Naive thymus-derived CD4-positive, alpha-beta T cell (primary cell): Measurements from ENCODE around the gene PAQR5. TPM values are rescaled to one million over a fixed set of nuclear protein-coding genes. Genes with fewer than 3 reads are reported as not detected.

Experiments used
- ATAC-seq: fragments of 150-1000 bp; cut with Tn5 transposase; 2 replicates; pipeline ENCODE4 v1.10.0; 2021; ENCODE audit warnings: mild to moderate bottlenecking, moderate library complexity
- CTCF ChIA-PET: fragments of 350-600 bp; sonication (Branson Sonifier 250); formaldehyde crosslinking; loops from one replicate; lab custom pipeline; 2021; ENCODE audit warnings: antibody characterized with exemption; lab: Charles Lee
- POLR2A ChIA-PET: fragments of 350-600 bp; sonication (Branson Sonifier 250); formaldehyde crosslinking; loops from one replicate; lab custom pipeline; 2021; ENCODE audit warnings: antibody characterized with exemption, inconsistent platforms; lab: Charles Lee
- DNase-seq, 9 donors: peaks; one replicate each; pipeline versions ENCODE4 v3.0.0 to v3.0.0-alpha.2; 2020 to 2022; ENCODE audit warnings: mixed read lengths in 1 of 9
- H3K27ac ChIP-seq: one replicate; pipeline ENCODE4 v1.7.0; 2013; ENCODE audit warnings: mild to moderate bottlenecking, low read depth, low read length, moderate library complexity
- H3K27me3 ChIP-seq, 2 donors: one replicate each; pipeline ENCODE4 v1.7.0; 2013; ENCODE audit warnings: low read length in 2 of 2, mild to moderate bottlenecking in 2 of 2, moderate library complexity in 2 of 2; ENCODE audit not compliant: control insufficient read depth in 2 of 2, insufficient read depth in 2 of 2
- H3K36me3 ChIP-seq, 3 experiments: 1 replicate in 2 of 3; 2 replicates in 1 of 3; pipeline ENCODE4 v1.7.0; 2013; ENCODE audit warnings: low read length in 3 of 3, mild to moderate bottlenecking in 3 of 3, moderate library complexity in 1 of 3; ENCODE audit not compliant: insufficient read depth in 3 of 3, control insufficient read depth in 2 of 3
- H3K4me1 ChIP-seq, 2 donors: one replicate each; pipeline ENCODE4 v1.7.0; 2013; ENCODE audit warnings: low read length in 2 of 2, mild to moderate bottlenecking in 2 of 2, moderate library complexity in 1 of 2; ENCODE audit not compliant: control insufficient read depth in 2 of 2, insufficient read depth in 2 of 2
- H3K4me3 ChIP-seq: 2 replicates; pipeline ENCODE4 v1.7.0; 2013; ENCODE audit warnings: mild to moderate bottlenecking, low read length
- H3K9me3 ChIP-seq, 3 experiments: 1 replicate in 2 of 3; 2 replicates in 1 of 3; pipeline ENCODE4 v1.7.0; 2013; ENCODE audit warnings: low read length in 3 of 3; ENCODE audit not compliant: control insufficient read depth in 2 of 3
- H3K27ac Mint-ChIP-seq, 9 donors: one replicate each; pipeline ENCODE4 v1.8.0; 2020 to 2022; ENCODE audit warnings: mixed read lengths in 9 of 9, mild to moderate bottlenecking in 8 of 9, moderate library complexity in 5 of 9, inconsistent platforms in 2 of 9
- H3K27me3 Mint-ChIP-seq, 5 donors: one replicate each; pipeline ENCODE4 v1.8.0; 2021 to 2022; ENCODE audit warnings: mixed read lengths in 5 of 5, mild to moderate bottlenecking in 1 of 5
- H3K36me3 Mint-ChIP-seq, 5 donors: one replicate each; pipeline ENCODE4 v1.8.0; 2020 to 2022; ENCODE audit warnings: mixed read lengths in 5 of 5, mild to moderate bottlenecking in 3 of 5, inconsistent platforms in 1 of 5
- H3K4me1 Mint-ChIP-seq, 7 donors: one replicate each; pipeline ENCODE4 v1.8.0; 2020 to 2022; ENCODE audit warnings: mixed read lengths in 7 of 7, mild to moderate bottlenecking in 3 of 7, inconsistent platforms in 1 of 7
- H3K4me3 Mint-ChIP-seq, 10 donors: one replicate each; pipeline ENCODE4 v1.8.0; 2020 to 2022; ENCODE audit warnings: mild to moderate bottlenecking in 10 of 10, mixed read lengths in 10 of 10, moderate library complexity in 6 of 10, inconsistent platforms in 2 of 10
- H3K9me3 Mint-ChIP-seq, 11 donors: one replicate each; pipeline ENCODE4 v1.8.0; 2020 to 2022; ENCODE audit warnings: mixed read lengths in 11 of 11, mild to moderate bottlenecking in 4 of 11, inconsistent platforms in 1 of 11, moderate library complexity in 1 of 11
- intact Hi-C, 2 donors: fragments of 100-400 bp; cut with micrococcal nuclease; formaldehyde crosslinking; loops; one replicate each; pipeline ENCODE4 v1.15.1; 2023
- polyA plus RNA-seq, 2 donors: library from polyadenylated mRNA; unstranded; fragments of 300-500 nt; fragmentation: Illumina TruSeq; gene quantifications; one replicate each; pipeline ENCODE4 v1.2.3, GENCODE V29; 2021
- total RNA-seq, 6 experiments: library from RNA in 5 of 6; stranded (reverse) in 5 of 6; gene quantifications; 1 replicate in 5 of 6; 2 replicates in 1 of 6; pipeline ENCODE4 v1.2.3 and lab custom pipeline; 2021 to 2026

The PAQR5 gene
- under 1 TPM in 1 of 5 experiments, not detected in 4; 0.11 TPM for total RNA-seq
- not detected for polyA plus RNA-seq
- total RNA-seq (lab: John Stamatoyannopoulos, UW) = 0.67 reads per million

DNA sequence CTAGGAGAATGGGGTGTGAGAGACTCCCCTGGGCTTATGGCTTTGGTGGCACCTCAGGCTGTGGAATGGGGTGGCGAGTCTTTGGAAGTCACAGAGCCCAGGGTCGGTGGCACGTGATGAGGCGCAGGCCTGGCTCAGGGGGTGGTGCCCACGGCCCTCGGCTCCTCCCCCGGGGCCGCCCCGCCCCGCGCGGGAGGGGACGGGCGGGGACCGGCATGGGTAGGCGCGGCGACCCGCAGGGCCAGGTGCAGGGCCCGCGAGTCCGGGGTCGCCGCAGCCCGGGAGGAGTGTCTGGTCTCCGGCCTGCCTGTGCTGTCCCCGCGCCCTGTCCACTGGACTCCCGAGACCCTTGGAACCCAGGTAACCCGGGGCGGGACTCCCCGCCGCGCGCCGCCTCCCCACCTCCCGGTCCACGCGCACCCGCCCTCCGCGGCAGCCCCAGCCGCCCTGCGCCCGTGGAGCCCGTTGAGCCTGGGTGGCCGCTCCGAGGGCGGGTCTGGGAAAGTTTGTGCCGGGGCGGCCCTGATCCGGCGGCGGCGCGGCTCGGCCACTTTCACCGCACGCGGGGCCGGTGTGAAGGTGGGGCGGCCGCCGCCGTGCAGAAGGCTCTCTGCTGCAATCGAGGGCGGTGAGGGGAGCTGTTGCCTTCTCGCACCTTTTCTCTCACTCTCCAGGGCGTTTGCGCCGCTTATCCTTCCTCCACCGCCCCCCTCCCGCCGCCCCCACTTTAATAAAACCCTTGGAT lies at the start of gene PAQR5:
PAQR5 (plus strand) TSS at position 216 of the 745 bp plus-strand sequence. CDS start 61,169 bp downstream, outside the sequence.
- no peak for DNase-seq
- peak; percentile 53 for ATAC-seq

GRCh38 chr15:69253156-69253555 lies 45.6 kb upstream of the PAQR5 start:
- no peak for DNase-seq
- Histone ChIP-seq H3K36me3 (no peaks in the 10 kb centered on the region), H3K4me1 (no peaks in the 10 kb centered on the region), H3K9me3 (no peaks in the 10 kb centered on the region), H3K27ac (no peak overlapping the region), H3K4me3 (no peak overlapping the region), H3K27me3 (no peaks in the 10 kb centered on the region)
- peaks cover 0 to 2% (median 0%) of the 10 kb centered on the region in 5 donors for H3K27me3 Mint-ChIP-seq
- H3K4me1 Mint-ChIP-seq = no peaks in the 10 kb centered on the region
- ChIA-PET POLR2A (no interaction called here), CTCF (interaction anchor here (0.7 to 1.4 kb wide), 2 partner anchors 9 to 96 kb away, joined by 3 to 4 read pairs; no protein-coding TSS in a partner anchor)
- ATAC-seq = no peak
- no peak overlapping the region for H3K27ac Mint-ChIP-seq
- H3K4me3 Mint-ChIP-seq = no peak overlapping the region
- peaks cover 0 to 13% (median 6%) of the 10 kb centered on the region in 5 donors for H3K36me3 Mint-ChIP-seq
- intact Hi-C loops = no loop called here
- H3K9me3 Mint-ChIP-seq = no peaks in the 10 kb centered on the region

More for the DNA sequence above, at the start of gene PAQR5:
- POLR2A ChIA-PET = no interaction called here
- H3K9me3 ChIP-seq = no peaks in the 10 kb centered on the region
- peaks cover 0 to 10% of the 10 kb centered on the region in 2 donors for H3K27me3 ChIP-seq
- no peaks in the 10 kb centered on the region for H3K4me1 ChIP-seq
- CTCF ChIA-PET = no interaction called here
- no peak within 1 kb of the TSS for H3K27ac Mint-ChIP-seq
- peaks cover 0 to 10% (median 3%) of the 10 kb centered on the region in 7 donors for H3K4me1 Mint-ChIP-seq
- no peaks in the 10 kb centered on the region for H3K36me3 ChIP-seq
- H3K4me3 Mint-ChIP-seq = peak within 1 kb of the TSS in 8 of 10 donors; percentile 28 to 71 (median 61)
- H3K36me3 Mint-ChIP-seq = peaks cover 0 to 4% (median 0%) of the 10 kb centered on the region in 5 donors
- H3K9me3 Mint-ChIP-seq = peaks cover 0 to 3% (median 0%) of the 10 kb centered on the region in 11 donors
- H3K27ac ChIP-seq = no peak within 1 kb of the TSS
- intact Hi-C loops = no loop called here
- peaks cover 51 to 75% (median 61%) of the 10 kb centered on the region in 5 donors for H3K27me3 Mint-ChIP-seq
- no peak within 1 kb of the TSS for H3K4me3 ChIP-seq

- Mint-ChIP-seq H3K36me3 (peaks cover 0 to 19% (median 0%) of the 10 kb centered on the region in 5 donors), H3K4me3 (no peak overlapping the region), H3K4me1 (no peaks in the 10 kb centered on the region), H3K9me3 (no peaks in the 10 kb centered on the region), H3K27ac (no peak overlapping the region), H3K27me3 (peaks cover 0 to 3% (median 0%) of the 10 kb centered on the region in 5 donors)
- no peak overlapping the region for H3K27ac ChIP-seq
- intact Hi-C loops = loop anchor here in 1 of 2 donors (2.0 kb wide), 1 partner anchor 105 kb away; the partner anchor contains the start of gene GLCE
- no peaks in the 10 kb centered on the region for H3K27me3 ChIP-seq
- no peaks in the 10 kb centered on the region for H3K4me1 ChIP-seq
- peak in 5 of 9 donors; percentile 3 to 7 (median 4) for DNase-seq
- CTCF ChIA-PET = interaction anchor here (0.7 to 1.4 kb wide), 3 partner anchors 207 to 1420 kb away, joined by 3 to 6 read pairs (median 4); no protein-coding TSS in a partner anchor
- ATAC-seq = no peak
- no peak overlapping the region for H3K4me3 ChIP-seq
- no peaks in the 10 kb centered on the region for H3K9me3 ChIP-seq
- no peaks in the 10 kb centered on the region for H3K36me3 ChIP-seq
- POLR2A ChIA-PET = no interaction called here
Measured at GRCh38 chr15:69265347-69265955, 33.3 kb upstream of the PAQR5 start.

- Histone ChIP-seq H3K4me3 (no peak overlapping the region), H3K27ac (no peak overlapping the region), H3K9me3 (no peaks in the 10 kb centered on the region), H3K27me3 (no peaks in the 10 kb centered on the region), H3K36me3 (no peaks in the 10 kb centered on the region), H3K4me1 (no peaks in the 10 kb centered on the region)
- intact Hi-C loops = no loop called here
- Mint-ChIP-seq H3K27ac (no peak overlapping the region), H3K4me3 (no peak overlapping the region), H3K27me3 (peaks cover 0 to 3% (median 0%) of the 10 kb centered on the region in 5 donors), H3K36me3 (peaks cover 0 to 7% (median 0%) of the 10 kb centered on the region in 5 donors), H3K4me1 (no peaks in the 10 kb centered on the region), H3K9me3 (no peaks in the 10 kb centered on the region)
- DNase-seq = no peak
- ATAC-seq = no peak
- CTCF ChIA-PET = no interaction called here
- POLR2A ChIA-PET = no interaction called here
Measured at GRCh38 chr15:69271217-69271616, 27.5 kb upstream of the PAQR5 start.

DNA sequence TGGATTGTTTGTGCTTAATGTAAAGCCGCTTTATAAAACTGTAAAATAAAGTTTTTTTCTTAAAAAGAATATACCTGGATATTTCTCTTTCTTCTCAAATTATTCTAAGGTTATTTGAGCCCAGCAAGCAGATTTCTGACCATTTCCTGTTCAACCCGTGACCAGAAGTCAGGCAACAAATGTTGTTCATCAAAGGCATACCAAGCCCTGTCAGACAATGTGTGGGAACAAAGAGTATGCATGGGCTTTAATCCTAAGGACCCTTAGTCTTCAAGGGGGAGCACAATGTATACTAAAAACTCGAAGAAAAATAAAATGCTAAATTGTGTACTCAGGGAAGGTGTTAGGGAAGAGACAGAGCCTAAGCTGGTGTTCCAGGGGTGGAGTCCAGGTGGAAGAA lies 26.6 kb upstream of the PAQR5 start:
- H3K27me3 Mint-ChIP-seq = peaks cover 0 to 9% (median 0%) of the 10 kb centered on the region in 5 donors
- Histone ChIP-seq H3K9me3 (no peaks in the 10 kb centered on the region), H3K27me3 (no peaks in the 10 kb centered on the region), H3K4me1 (no peaks in the 10 kb centered on the region), H3K36me3 (no peaks in the 10 kb centered on the region), H3K27ac (no peak overlapping the region), H3K4me3 (no peak overlapping the region)
- DNase-seq = no peak
- no peak overlapping the region for H3K4me3 Mint-ChIP-seq
- peaks cover 0 to 7% (median 0%) of the 10 kb centered on the region in 5 donors for H3K36me3 Mint-ChIP-seq
- H3K9me3 Mint-ChIP-seq = no peaks in the 10 kb centered on the region
- H3K4me1 Mint-ChIP-seq = no peaks in the 10 kb centered on the region
- intact Hi-C loops = no loop called here
- ChIA-PET CTCF (no interaction called here), POLR2A (no interaction called here)
- ATAC-seq = no peak
- H3K27ac Mint-ChIP-seq = no peak overlapping the region

DNA sequence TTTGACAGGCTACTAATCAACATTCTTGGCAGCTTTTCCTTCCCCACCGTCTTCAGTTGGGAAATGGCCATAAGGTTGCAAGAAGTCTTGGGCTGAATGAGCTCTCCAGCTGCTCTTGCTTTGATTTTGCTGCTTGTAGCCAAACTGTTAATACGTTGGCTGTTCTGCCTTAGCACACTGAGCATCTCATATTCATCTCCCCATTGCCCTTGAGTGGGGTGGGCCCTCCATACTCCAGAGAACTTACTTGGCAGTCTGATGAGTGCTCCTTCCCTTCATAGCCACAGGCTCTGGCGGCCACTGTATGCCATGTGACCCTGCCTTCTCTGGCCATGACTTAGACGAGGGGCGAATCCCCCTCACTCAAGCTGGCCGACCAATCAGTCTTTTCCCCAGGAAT lies 25.8 kb upstream of the PAQR5 start:
- Mint-ChIP-seq H3K36me3 (peaks cover 0 to 7% (median 0%) of the 10 kb centered on the region in 5 donors), H3K4me3 (no peak overlapping the region), H3K27ac (no peak overlapping the region), H3K4me1 (no peaks in the 10 kb centered on the region), H3K27me3 (peaks cover 0 to 9% (median 0%) of the 10 kb centered on the region in 5 donors), H3K9me3 (no peaks in the 10 kb centered on the region)
- ATAC-seq (no peak), DNase-seq (no peak)
- no peak overlapping the region for H3K27ac ChIP-seq
- no peaks in the 10 kb centered on the region for H3K4me1 ChIP-seq
- H3K9me3 ChIP-seq = no peaks in the 10 kb centered on the region
- no peaks in the 10 kb centered on the region for H3K36me3 ChIP-seq
- no peak overlapping the region for H3K4me3 ChIP-seq
- intact Hi-C loops = no loop called here
- POLR2A ChIA-PET = no interaction called here
- no peaks in the 10 kb centered on the region for H3K27me3 ChIP-seq
- CTCF ChIA-PET = no interaction called here
